Upper lobe of right lung (tissue), 1 donor: ENCODE data around the gene VSIG2. TPM values are rescaled to one million over a fixed set of nuclear protein-coding genes. Genes with fewer than 3 reads are reported as not detected.

Source experiments
- ATAC-seq: fragments of 200-7000 bp; cut with Tn5 transposase; one replicate; pipeline ENCODE4 v1.9.1; 2020; ENCODE audit warnings: mild to moderate bottlenecking, moderate library complexity
- DNase-seq: peaks from one replicate; pipeline ENCODE4 v3.0.0-alpha.2; 2020
- H3K27ac ChIP-seq: fragments of 200-600 bp; one replicate; pipeline ENCODE4 v1.8.0; 2022
- H3K27me3 ChIP-seq: fragments of 200-600 bp; one replicate; pipeline ENCODE4 v1.8.0; 2022; ENCODE audit warnings: mild to moderate bottlenecking
- H3K36me3 ChIP-seq: fragments of 200-600 bp; one replicate; pipeline ENCODE4 v1.8.0; 2022
- H3K4me1 ChIP-seq: fragments of 200-600 bp; one replicate; pipeline ENCODE4 v1.8.0; 2022
- H3K4me3 ChIP-seq: fragments of 200-600 bp; one replicate; pipeline ENCODE4 v1.8.0; 2022; ENCODE audit warnings: mild to moderate bottlenecking
- H3K9me3 ChIP-seq: fragments of 200-600 bp; one replicate; pipeline ENCODE4 v1.8.0; 2022
- intact Hi-C: fragments of 100-400 bp; cut with DNase I; formaldehyde crosslinking; loops from one replicate; pipeline ENCODE4 v1.11.0; 2022
- total RNA-seq: library from RNA; stranded (reverse); fragmentation: NEBNext Ultra II Directional; extraction: Animal tissue kit (Norgen Biotek cat#: 25700); gene quantifications from one replicate; pipeline ENCODE4 v1.2.1, GENCODE V29; 2021
- TF ChIP-seq, protein P1 (sequence below): fragments of 200-600 bp; IDR thresholded peaks from one replicate; pipeline ENCODE4 v1.8.0; 2022; ENCODE audit warnings: antibody characterized with exemption
- donor health status: DM: no; HTN: yes; CAD: no; lungs with severe emphysema.

Gene VSIG2
- total RNA-seq, 1 donor from 2014 or later = 40.1 TPM

DNA sequence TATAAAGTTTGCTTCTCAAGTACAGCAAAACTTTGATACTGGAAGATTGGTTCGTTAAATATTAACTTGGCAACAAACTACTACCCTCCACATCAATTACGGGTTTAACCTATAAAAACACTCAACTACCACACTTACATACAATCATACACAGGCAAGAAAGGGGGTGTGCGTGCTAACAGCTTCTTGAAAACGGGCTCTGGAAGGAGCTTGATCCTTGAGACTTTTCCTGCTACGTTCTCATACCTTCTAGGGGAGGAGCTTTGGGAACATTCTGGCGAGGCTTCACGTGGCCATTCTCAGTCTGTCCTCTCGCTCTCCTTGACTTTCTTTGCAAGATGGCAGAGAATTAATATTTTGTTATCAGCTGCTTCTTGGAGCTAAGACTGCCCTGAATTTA, 16.9 kb upstream of the VSIG2 start:
- H3K27ac ChIP-seq = no peak overlapping the region
- DNase-seq (no peak), ATAC-seq (peak; percentile 81)
- intact Hi-C loops = no loop called here
- peaks cover 6% of the 10 kb centered on the region for H3K4me1 ChIP-seq
- H3K27me3 ChIP-seq = no peaks in the 10 kb centered on the region
- H3K4me3 ChIP-seq = no peak overlapping the region
- peaks cover 32% of the 10 kb centered on the region for H3K36me3 ChIP-seq
- TF ChIP-seq, protein P1, sequence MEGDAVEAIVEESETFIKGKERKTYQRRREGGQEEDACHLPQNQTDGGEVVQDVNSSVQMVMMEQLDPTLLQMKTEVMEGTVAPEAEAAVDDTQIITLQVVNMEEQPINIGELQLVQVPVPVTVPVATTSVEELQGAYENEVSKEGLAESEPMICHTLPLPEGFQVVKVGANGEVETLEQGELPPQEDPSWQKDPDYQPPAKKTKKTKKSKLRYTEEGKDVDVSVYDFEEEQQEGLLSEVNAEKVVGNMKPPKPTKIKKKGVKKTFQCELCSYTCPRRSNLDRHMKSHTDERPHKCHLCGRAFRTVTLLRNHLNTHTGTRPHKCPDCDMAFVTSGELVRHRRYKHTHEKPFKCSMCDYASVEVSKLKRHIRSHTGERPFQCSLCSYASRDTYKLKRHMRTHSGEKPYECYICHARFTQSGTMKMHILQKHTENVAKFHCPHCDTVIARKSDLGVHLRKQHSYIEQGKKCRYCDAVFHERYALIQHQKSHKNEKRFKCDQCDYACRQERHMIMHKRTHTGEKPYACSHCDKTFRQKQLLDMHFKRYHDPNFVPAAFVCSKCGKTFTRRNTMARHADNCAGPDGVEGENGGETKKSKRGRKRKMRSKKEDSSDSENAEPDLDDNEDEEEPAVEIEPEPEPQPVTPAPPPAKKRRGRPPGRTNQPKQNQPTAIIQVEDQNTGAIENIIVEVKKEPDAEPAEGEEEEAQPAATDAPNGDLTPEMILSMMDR = no peak
- no peaks in the 10 kb centered on the region for H3K9me3 ChIP-seq

DNA sequence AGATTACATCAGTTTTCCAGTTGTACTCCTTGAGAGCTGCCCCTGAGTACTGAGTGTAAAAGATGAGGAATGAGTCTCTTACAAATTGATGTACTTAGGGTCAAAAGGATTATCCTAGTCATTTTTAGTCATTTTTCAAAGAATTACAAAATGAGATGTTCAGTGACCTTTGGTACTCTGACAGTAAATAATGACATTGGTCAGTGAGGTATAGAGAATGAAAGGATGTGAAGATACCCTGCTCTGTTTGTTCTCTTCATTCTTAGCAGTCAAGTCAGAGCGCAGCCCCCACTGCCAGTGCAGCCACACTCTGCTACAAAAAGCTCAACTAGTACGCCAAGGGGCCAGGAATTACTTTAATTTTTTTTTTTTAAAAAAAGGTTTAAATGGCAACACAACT, 14.1 kb upstream of the VSIG2 start:
- H3K36me3 ChIP-seq = peaks cover 17% of the 10 kb centered on the region
- DNase-seq (no peak), ATAC-seq (no peak)
- TF ChIP-seq, protein P1 = no peak
- peak overlapping the region; percentile 32 for H3K27ac ChIP-seq
- intact Hi-C loops = no loop called here
- H3K27me3 ChIP-seq = no peaks in the 10 kb centered on the region
- H3K4me1 ChIP-seq = peaks cover 12% of the 10 kb centered on the region
- no peak overlapping the region for H3K4me3 ChIP-seq
- no peaks in the 10 kb centered on the region for H3K9me3 ChIP-seq

DNA sequence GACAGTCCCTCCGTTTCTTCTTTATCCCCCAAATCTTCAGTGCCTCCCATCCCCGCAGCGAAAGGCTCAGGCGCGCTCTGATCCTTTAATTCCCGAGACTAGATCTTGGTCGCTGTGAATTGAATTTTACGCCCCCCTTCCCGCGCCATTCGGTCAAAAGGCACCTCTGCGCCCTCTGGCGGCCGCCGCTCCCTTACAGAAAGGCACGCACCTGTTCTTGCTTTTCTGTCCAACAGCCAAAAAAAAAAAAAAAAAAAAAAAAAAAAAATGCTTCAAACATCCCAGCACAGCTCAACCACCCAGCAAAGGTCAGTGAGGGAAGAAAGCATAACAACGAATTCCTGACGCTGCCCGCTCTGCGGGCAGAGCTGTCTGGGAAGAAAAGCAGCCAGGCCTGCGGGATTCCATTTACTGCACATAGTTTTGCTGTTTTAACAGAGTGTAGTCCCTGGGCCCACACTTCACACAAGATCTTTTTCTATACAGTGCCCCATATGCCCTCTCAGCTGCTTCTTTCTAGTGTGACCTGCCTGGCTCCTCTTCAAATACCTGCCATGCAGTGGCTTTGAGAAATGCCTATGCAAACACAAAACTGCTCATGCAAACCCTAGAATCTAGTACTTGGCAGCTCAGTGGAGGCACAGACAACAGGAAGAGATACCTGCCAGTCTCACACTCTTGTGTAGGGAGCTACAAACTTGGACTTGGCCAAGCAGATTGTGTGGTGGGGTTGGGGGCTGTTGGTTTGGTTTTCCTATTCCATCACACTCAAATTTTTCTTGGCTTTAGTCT, 11.3 kb upstream of the VSIG2 start:
- Histone ChIP-seq H3K9me3 (no peaks in the 10 kb centered on the region), H3K27ac (peak overlapping the region; percentile 75)
- peak; percentile 46 for ATAC-seq

DNA sequence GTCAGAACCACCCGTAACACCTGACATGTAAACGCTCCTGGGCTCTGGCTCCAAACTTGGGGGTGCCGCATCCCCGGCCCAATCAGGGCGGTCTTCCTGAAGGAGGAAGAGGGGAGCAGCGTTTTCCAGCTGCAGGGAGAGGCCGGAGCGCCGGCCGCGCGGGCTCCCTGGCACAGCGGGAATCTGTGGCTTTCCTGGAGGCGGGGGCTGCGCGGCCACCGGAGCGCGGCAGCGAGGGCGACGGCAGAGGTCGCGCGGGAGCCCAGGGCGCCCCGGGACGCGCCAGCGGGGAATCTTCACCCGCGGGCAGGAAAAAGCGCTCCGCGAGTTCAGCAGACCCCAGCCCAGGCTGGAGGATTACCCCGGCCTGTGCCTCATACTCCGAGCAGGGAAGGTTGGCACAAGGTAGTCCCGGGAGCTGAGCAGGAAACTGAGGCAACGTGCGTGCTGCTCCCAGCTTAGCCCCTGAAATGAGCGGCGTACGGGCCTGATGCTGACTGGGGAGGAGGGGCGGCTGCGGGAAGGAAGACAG, 10.6 kb upstream of the VSIG2 start:
- peaks cover 8% of the 10 kb centered on the region for H3K36me3 ChIP-seq
- DNase-seq = peak; percentile 77
- TF ChIP-seq, protein P1 = no peak
- intact Hi-C loops = no loop called here
- peak overlapping the region; percentile 75 for H3K27ac ChIP-seq
- H3K4me1 ChIP-seq = peaks cover 29% of the 10 kb centered on the region
- H3K9me3 ChIP-seq = no peaks in the 10 kb centered on the region
- peak overlapping the region; percentile 73 for H3K4me3 ChIP-seq
- peaks cover 22% of the 10 kb centered on the region for H3K27me3 ChIP-seq
- peak; percentile 6 for ATAC-seq

More for the DNA sequence above, 11.3 kb upstream of the VSIG2 start:
- peaks cover 21% of the 10 kb centered on the region for H3K27me3 ChIP-seq
- peak; percentile 95 for DNase-seq
- H3K4me1 ChIP-seq = peaks cover 22% of the 10 kb centered on the region
- peaks cover 11% of the 10 kb centered on the region for H3K36me3 ChIP-seq
- H3K4me3 ChIP-seq = peak overlapping the region; percentile 73
- TF ChIP-seq, protein P1 = peak; percentile 78
- intact Hi-C loops = no loop called here

DNA sequence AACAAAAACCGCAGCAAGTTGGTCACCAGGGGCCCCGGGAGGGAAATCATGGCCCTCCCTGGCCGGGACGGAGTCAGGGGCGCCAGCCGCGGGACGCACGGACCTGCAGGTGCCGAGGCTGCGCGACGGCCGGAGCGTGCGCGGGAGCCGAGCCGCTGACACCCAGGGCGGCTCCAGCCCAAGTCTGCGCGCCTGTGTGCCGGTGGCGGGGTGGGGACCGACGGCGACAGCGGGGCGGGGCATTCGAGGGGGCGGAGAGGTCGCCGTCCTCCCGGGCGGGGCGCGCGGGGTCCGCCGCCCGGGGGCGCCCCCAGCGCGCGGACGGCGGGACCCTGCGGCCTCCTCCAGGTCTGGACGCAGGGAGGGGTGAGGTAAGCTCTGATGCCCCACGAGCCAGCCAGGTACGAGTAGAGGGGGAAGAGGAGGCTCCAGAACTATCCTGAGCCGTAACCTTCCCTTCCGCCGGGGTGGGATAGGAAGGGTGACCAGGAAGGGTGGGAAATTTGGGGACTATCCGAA, 10.1 kb upstream of the VSIG2 start, which contains the start of gene ESAM:
ESAM (minus strand) TSS at position 186 of the 519 bp plus-strand sequence; CDS start at position 50, 136 bp downstream.
- H3K36me3 ChIP-seq = peaks cover 5% of the 10 kb centered on the region
- ATAC-seq (peak; percentile 80), DNase-seq (peak; percentile 90)
- peak within 1 kb of the TSS; percentile 73 for H3K4me3 ChIP-seq
- no peaks in the 10 kb centered on the region for H3K9me3 ChIP-seq
- TF ChIP-seq, protein P1 = no peak
- peaks cover 22% of the 10 kb centered on the region for H3K27me3 ChIP-seq
- H3K4me1 ChIP-seq = peaks cover 33% of the 10 kb centered on the region
- intact Hi-C loops = no loop called here
- H3K27ac ChIP-seq = peak within 1 kb of the TSS; percentile 89
